Measurements from ENCODE around the gene KRTAP1-3. TPM values are rescaled to one million over a fixed set of nuclear protein-coding genes. Genes with fewer than 3 reads are reported as not detected.
"Not testable (repeated sequence)": the region's sequence is repeated elsewhere in the genome, so short reads cannot be mapped to it uniquely, and the experiment has no call there.

KRTAP1-3 gene
- total and polyA plus RNA-seq, 2 donors, result not detected

- 95% methylated on average over 1 of the region's 1 CpG for WGBS
- H3K4me1 ChIP-seq (ENCODE audit: control insufficient read depth in 2 of 2, insufficient read depth in 2 of 2, low read length in 2 of 2), result no peaks in the 10 kb centered on the region
- H3K4me3 ChIP-seq (ENCODE audit: low read length in 2 of 2), result no peak overlapping the region
- no peaks in the 10 kb centered on the region for H3K9me3 ChIP-seq (ENCODE audit: control insufficient read depth in 2 of 2, insufficient read depth in 1 of 2, low read length in 1 of 2)
- H3K27ac ChIP-seq (ENCODE audit: low read depth in 1 of 2, low read length in 1 of 2), result no peak overlapping the region
- peaks cover 0 to 6% of the 10 kb centered on the region in 2 donors for H3K27me3 ChIP-seq (ENCODE audit: control insufficient read depth in 2 of 2, insufficient read depth in 1 of 2, low read length in 1 of 2)
- no peaks in the 10 kb centered on the region for H3K36me3 ChIP-seq (ENCODE audit: control insufficient read depth in 2 of 2, insufficient read depth in 2 of 2, low read length in 1 of 2)
- no peak for DNase-seq (ENCODE audit: low read depth in 6 of 9, low spot score in 9 of 9)
These were observed 22.9 kb upstream of the KRTAP1-3 start for GRCh38 chr17:41057547-41057946.

- 97% methylated on average over 1 of the region's 6 CpGs for WGBS
These were observed 20.5 kb upstream of the KRTAP1-3 start, which contains the start of gene KRTAP2-2 for GRCh38 chr17:41055130-41055529. TSS of gene KRTAP2-2 (minus strand) at chr17:41055230. CDS start at chr17:41055211, 19 bp downstream.

GRCh38 chr17:41054556-41054955 is 19.9 kb upstream of the KRTAP1-3 start:
- not testable (repeated sequence) for DNase-seq (ENCODE audit: low read depth in 6 of 9, low spot score in 9 of 9); H3K4me3 ChIP-seq (ENCODE audit: low read length in 2 of 2); H3K27me3 ChIP-seq (ENCODE audit: control insufficient read depth in 2 of 2, insufficient read depth in 1 of 2, low read length in 1 of 2); H3K9me3 ChIP-seq (ENCODE audit: control insufficient read depth in 2 of 2, insufficient read depth in 1 of 2, low read length in 1 of 2); H3K4me1 ChIP-seq (ENCODE audit: control insufficient read depth in 2 of 2, insufficient read depth in 2 of 2, low read length in 2 of 2); H3K36me3 ChIP-seq (ENCODE audit: control insufficient read depth in 2 of 2, insufficient read depth in 2 of 2, low read length in 1 of 2); H3K27ac ChIP-seq (ENCODE audit: low read depth in 1 of 2, low read length in 1 of 2)
- WGBS, result 87% methylated on average over 9 of the region's 9 CpGs

More at GRCh38 chr17:41055130-41055529, 20.5 kb upstream of the KRTAP1-3 start, which contains the start of gene KRTAP2-2:
- H3K36me3 ChIP-seq (ENCODE audit: control insufficient read depth in 2 of 2, insufficient read depth in 2 of 2, low read length in 1 of 2); H3K27ac ChIP-seq (ENCODE audit: low read depth in 1 of 2, low read length in 1 of 2); H3K27me3 ChIP-seq (ENCODE audit: control insufficient read depth in 2 of 2, insufficient read depth in 1 of 2, low read length in 1 of 2); H3K4me3 ChIP-seq (ENCODE audit: low read length in 2 of 2); H3K4me1 ChIP-seq (ENCODE audit: control insufficient read depth in 2 of 2, insufficient read depth in 2 of 2, low read length in 2 of 2); DNase-seq (ENCODE audit: low read depth in 6 of 9, low spot score in 9 of 9); H3K9me3 ChIP-seq (ENCODE audit: control insufficient read depth in 2 of 2, insufficient read depth in 1 of 2, low read length in 1 of 2): not testable (repeated sequence)

GRCh38 chr17:41054025-41054424 is 19.4 kb upstream of the KRTAP1-3 start:
- Histone ChIP-seq H3K4me3 (ENCODE audit: low read length in 2 of 2) (no peak overlapping the region), H3K4me1 (ENCODE audit: control insufficient read depth in 2 of 2, insufficient read depth in 2 of 2, low read length in 2 of 2) (no peaks in the 10 kb centered on the region), H3K36me3 (ENCODE audit: control insufficient read depth in 2 of 2, insufficient read depth in 2 of 2, low read length in 1 of 2) (no peaks in the 10 kb centered on the region), H3K27ac (ENCODE audit: low read depth in 1 of 2, low read length in 1 of 2) (no peak overlapping the region), H3K27me3 (ENCODE audit: control insufficient read depth in 2 of 2, insufficient read depth in 1 of 2, low read length in 1 of 2) (no peaks in the 10 kb centered on the region), H3K9me3 (ENCODE audit: control insufficient read depth in 2 of 2, insufficient read depth in 1 of 2, low read length in 1 of 2) (no peaks in the 10 kb centered on the region)
- DNase-seq (ENCODE audit: low read depth in 6 of 9, low spot score in 9 of 9), result no peak
- 95% methylated on average over 4 of the region's 4 CpGs for WGBS

- no peak overlapping the region for H3K4me3 ChIP-seq (ENCODE audit: low read length in 2 of 2)
- DNase-seq (ENCODE audit: low read depth in 6 of 9, low spot score in 9 of 9), result no peak
- no peaks in the 10 kb centered on the region for H3K9me3 ChIP-seq (ENCODE audit: control insufficient read depth in 2 of 2, insufficient read depth in 1 of 2, low read length in 1 of 2)
These were observed 17.9 kb upstream of the KRTAP1-3 start for GRCh38 chr17:41052566-41052965.

GRCh38 chr17:41049110-41049509 is 14.4 kb upstream of the KRTAP1-3 start:
- 81% methylated on average over 2 of the region's 2 CpGs for WGBS
- Histone ChIP-seq H3K27ac (ENCODE audit: low read depth in 1 of 2, low read length in 1 of 2) (no peak overlapping the region), H3K9me3 (ENCODE audit: control insufficient read depth in 2 of 2, insufficient read depth in 1 of 2, low read length in 1 of 2) (no peaks in the 10 kb centered on the region), H3K27me3 (ENCODE audit: control insufficient read depth in 2 of 2, insufficient read depth in 1 of 2, low read length in 1 of 2) (peaks cover 0 to 3% of the 10 kb centered on the region in 2 donors), H3K4me3 (ENCODE audit: low read length in 2 of 2) (no peak overlapping the region), H3K36me3 (ENCODE audit: control insufficient read depth in 2 of 2, insufficient read depth in 2 of 2, low read length in 1 of 2) (no peaks in the 10 kb centered on the region), H3K4me1 (ENCODE audit: control insufficient read depth in 2 of 2, insufficient read depth in 2 of 2, low read length in 2 of 2) (no peaks in the 10 kb centered on the region)
- no peak for DNase-seq (ENCODE audit: low read depth in 6 of 9, low spot score in 9 of 9)

More at GRCh38 chr17:41052566-41052965, 17.9 kb upstream of the KRTAP1-3 start:
- H3K27me3 ChIP-seq (ENCODE audit: control insufficient read depth in 2 of 2, insufficient read depth in 1 of 2, low read length in 1 of 2), result peaks cover 0 to 2% of the 10 kb centered on the region in 2 donors
- no peaks in the 10 kb centered on the region for H3K36me3 ChIP-seq (ENCODE audit: control insufficient read depth in 2 of 2, insufficient read depth in 2 of 2, low read length in 1 of 2)
- no peaks in the 10 kb centered on the region for H3K4me1 ChIP-seq (ENCODE audit: control insufficient read depth in 2 of 2, insufficient read depth in 2 of 2, low read length in 2 of 2)
- H3K27ac ChIP-seq (ENCODE audit: low read depth in 1 of 2, low read length in 1 of 2), result no peak overlapping the region

GRCh38 chr17:41048441-41048840 is 13.8 kb upstream of the KRTAP1-3 start:
- Histone ChIP-seq H3K27me3 (ENCODE audit: control insufficient read depth in 2 of 2, insufficient read depth in 1 of 2, low read length in 1 of 2) (peaks cover 0 to 3% of the 10 kb centered on the region in 2 donors), H3K9me3 (ENCODE audit: control insufficient read depth in 2 of 2, insufficient read depth in 1 of 2, low read length in 1 of 2) (no peaks in the 10 kb centered on the region), H3K4me1 (ENCODE audit: control insufficient read depth in 2 of 2, insufficient read depth in 2 of 2, low read length in 2 of 2) (no peaks in the 10 kb centered on the region), H3K36me3 (ENCODE audit: control insufficient read depth in 2 of 2, insufficient read depth in 2 of 2, low read length in 1 of 2) (no peaks in the 10 kb centered on the region), H3K27ac (ENCODE audit: low read depth in 1 of 2, low read length in 1 of 2) (no peak overlapping the region), H3K4me3 (ENCODE audit: low read length in 2 of 2) (no peak overlapping the region)
- DNase-seq (ENCODE audit: low read depth in 6 of 9, low spot score in 9 of 9), result no peak
- 92% methylated on average over 7 of the region's 7 CpGs for WGBS

- not testable (repeated sequence) for H3K27me3 ChIP-seq (ENCODE audit: control insufficient read depth in 2 of 2, insufficient read depth in 1 of 2, low read length in 1 of 2); H3K4me1 ChIP-seq (ENCODE audit: control insufficient read depth in 2 of 2, insufficient read depth in 2 of 2, low read length in 2 of 2); DNase-seq (ENCODE audit: low read depth in 6 of 9, low spot score in 9 of 9); H3K9me3 ChIP-seq (ENCODE audit: control insufficient read depth in 2 of 2, insufficient read depth in 1 of 2, low read length in 1 of 2); H3K27ac ChIP-seq (ENCODE audit: low read depth in 1 of 2, low read length in 1 of 2); H3K36me3 ChIP-seq (ENCODE audit: control insufficient read depth in 2 of 2, insufficient read depth in 2 of 2, low read length in 1 of 2); H3K4me3 ChIP-seq (ENCODE audit: low read length in 2 of 2)
- WGBS, result 64% methylated on average over 10 of the region's 33 CpGs
These were observed 12.2 kb upstream of the KRTAP1-3 start, which contains the start of gene KRTAP2-1 for GRCh38 chr17:41046735-41047465. TSS of gene KRTAP2-1 (minus strand) at chr17:41047316. CDS start at chr17:41047267, 49 bp downstream.

GRCh38 chr17:41042953-41043352 is 8.3 kb upstream of the KRTAP1-3 start:
- WGBS, result 95% methylated on average over 1 of the region's 1 CpG
- Histone ChIP-seq H3K36me3 (ENCODE audit: control insufficient read depth in 2 of 2, insufficient read depth in 2 of 2, low read length in 1 of 2) (no peaks in the 10 kb centered on the region), H3K27ac (ENCODE audit: low read depth in 1 of 2, low read length in 1 of 2) (no peak overlapping the region), H3K4me3 (ENCODE audit: low read length in 2 of 2) (no peak overlapping the region), H3K9me3 (ENCODE audit: control insufficient read depth in 2 of 2, insufficient read depth in 1 of 2, low read length in 1 of 2) (no peaks in the 10 kb centered on the region), H3K27me3 (ENCODE audit: control insufficient read depth in 2 of 2, insufficient read depth in 1 of 2, low read length in 1 of 2) (peaks cover 0 to 2% of the 10 kb centered on the region in 2 donors), H3K4me1 (ENCODE audit: control insufficient read depth in 2 of 2, insufficient read depth in 2 of 2, low read length in 2 of 2) (no peaks in the 10 kb centered on the region)
- no peak for DNase-seq (ENCODE audit: low read depth in 6 of 9, low spot score in 9 of 9)

All from thymus (tissue), 11 donors.